Ovary (tissue), 9 donors: ENCODE data around the gene WWOX. TPM values are rescaled to one million over a fixed set of nuclear protein-coding genes. Genes with fewer than 3 reads are reported as not detected.

Experiments
- DNase-seq, 5 donors: peaks; one replicate each; pipeline ENCODE4 v3.0.0-alpha.2; 2019 to 2020
- H3K27ac ChIP-seq, 2 donors: fragments of 200-600 bp; one replicate each; pipeline versions ENCODE4 v1.5.1 to v1.8.0; 2019 to 2022
- H3K27me3 ChIP-seq: fragments of 200-600 bp; one replicate; pipeline ENCODE4 v1.8.0; 2022
- H3K36me3 ChIP-seq: fragments of 200-600 bp; sonication (generic); one replicate; pipeline ENCODE4 v1.5.1; 2019
- H3K4me1 ChIP-seq: one replicate; pipeline ENCODE4 v1.8.1; 2013; ENCODE audit warnings: mild to moderate bottlenecking, moderate library complexity; ENCODE audit not compliant: insufficient read depth
- H3K4me3 ChIP-seq: fragments of 200-600 bp; sonication (generic); one replicate; pipeline ENCODE4 v1.5.1; 2017
- H3K9me3 ChIP-seq, 2 donors: fragments of 200-600 bp in 1 of 2; sonication (generic) in 1 of 2; one replicate each; pipeline versions ENCODE4 v1.5.1 to v1.8.1; 2013 to 2019; ENCODE audit warnings: mild to moderate bottlenecking in 1 of 2, moderate library complexity in 1 of 2
- CTCF ChIP-seq, 3 donors: fragments of 450-650 bp in 2 of 3; fragments of 200-600 bp in 1 of 3; IDR thresholded peaks; one replicate each; pipeline versions ENCODE4 v1.5.1 to v1.8.0; 2016 to 2022; ENCODE audit warnings: antibody characterized with exemption in 3 of 3, mild to moderate bottlenecking in 1 of 3
- EP300 ChIP-seq: sonication (generic); formaldehyde crosslinking; IDR thresholded peaks from one replicate; pipeline ENCODE4 v1.6.1; 2017; ENCODE audit warnings: antibody characterized with exemption
- POLR2A ChIP-seq: fragments of 450-650 bp; IDR thresholded peaks from one replicate; pipeline ENCODE4 v1.6.1; 2017; ENCODE audit warnings: antibody characterized with exemption, mild to moderate bottlenecking, moderate library complexity
- WGBS, 3 donors: extraction: QIAGEN DNeasy Blood & Tissue Kit in 1 of 3; methylation state at CpG; one replicate each; pipeline versions ENCODE4 v1.1.5 to v1.1.7; 2013 to 2017; 5-methylcytosine and 5-hydroxymethylcytosine counted together
- intact Hi-C, 4 donors: fragments of 100-400 bp; cut with DNase I; formaldehyde crosslinking; loops; one replicate each; pipeline versions ENCODE4 v1.11.0 to v1.15.1; 2022 to 2023
- polyA plus RNA-seq, 2 donors: library from polyadenylated mRNA; stranded (reverse); fragments of 200-250 nt in 1 of 2; fragments of 350-450 nt in 1 of 2; fragmentation: Illumina TruSeq in 1 of 2; extraction: RNeasy Lipid Tissue Mini Kit (QIAGEN cat#74804) in 1 of 2; gene quantifications; one replicate each; pipeline ENCODE4 v1.2.3, GENCODE V29; 2013 to 2014
- total RNA-seq, 7 donors: library from RNA; depleted of rRNA in 2 of 7; stranded (reverse); fragments of >200 nt in 2 of 7; fragmentation: NEBNext Ultra II Directional in 3 of 7; extraction: Animal tissue kit (Norgen Biotek cat#: 25700) in 3 of 7; gene quantifications; one replicate each; pipeline versions ENCODE4 v1.1.0 to v1.2.4, GENCODE V29; 2016 to 2023
- donor health status: DM: no; HTN: no; CAD: no; lungs with moderate emphysema.
- donor health status: DM: no; HTN: no; CAD: no.
- donor health status: Bipolar disorder and iron deficiency.
- donor health status: DM: yes; HTN: yes; CAD: no.
- donor health status: DM: no; HTN: no; CAD: no.
- donor health status: DM: yes; HTN: yes; CAD: no.

Gene WWOX
- total and polyA plus RNA-seq, 9 donors, result 11.0 to 40.5 (median 25.2) TPM

- no peak overlapping the region for H3K27ac ChIP-seq
These were observed 1068.4 kb downstream of the WWOX start for GRCh38 chr16:79167893-79168292.

DNA sequence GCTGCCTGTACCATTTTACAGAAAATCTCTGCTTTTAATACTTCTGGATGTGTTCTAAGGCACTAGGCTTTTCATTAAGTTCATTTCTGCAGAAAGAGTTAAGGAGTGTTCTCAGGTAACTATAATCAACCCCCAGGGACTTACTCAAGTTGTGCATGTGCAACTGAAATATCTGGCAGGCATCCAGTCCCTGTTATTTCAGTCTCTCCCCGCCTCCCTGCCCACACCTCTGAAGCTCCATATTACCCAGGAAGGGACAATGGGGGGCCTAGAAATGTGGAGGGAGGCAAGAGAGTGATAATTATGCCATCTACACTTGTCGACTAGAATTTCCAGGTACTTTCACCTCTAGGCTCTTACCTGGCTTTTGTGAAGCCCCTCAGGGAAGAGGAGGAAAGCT is 1068.9 kb downstream of the WWOX start:
- DNase-seq, result no peak
- WGBS, 3 donors, result 65 to 81% (median 74%) methylated on average over 2 of the region's 2 CpGs
- H3K9me3 ChIP-seq, result no peaks in the 10 kb centered on the region
- H3K27ac ChIP-seq, result no peak overlapping the region
- intact Hi-C loops, result no loop called here
- TF ChIP-seq EP300 (no peak), CTCF (IDR thresholded peaks at IDR 0.05) (no peak), POLR2A (no peak)
- no peaks in the 10 kb centered on the region for H3K36me3 ChIP-seq
- peaks cover 3% of the 10 kb centered on the region for H3K4me1 ChIP-seq
- H3K4me3 ChIP-seq, result no peak overlapping the region
- no peaks in the 10 kb centered on the region for H3K27me3 ChIP-seq

More at GRCh38 chr16:79167893-79168292, 1068.4 kb downstream of the WWOX start:
- Histone ChIP-seq H3K4me1 (peaks cover 3% of the 10 kb centered on the region), H3K9me3 (no peaks in the 10 kb centered on the region), H3K4me3 (no peak overlapping the region), H3K36me3 (no peaks in the 10 kb centered on the region), H3K27me3 (no peaks in the 10 kb centered on the region)
- WGBS, 3 donors, result 94 to 97% (median 96%) methylated on average over 2 of the region's 2 CpGs
- DNase-seq, result no peak
- TF ChIP-seq EP300 (no peak), CTCF (IDR thresholded peaks at IDR 0.05) (no peak), POLR2A (no peak)
- intact Hi-C loops, result no loop called here

DNA sequence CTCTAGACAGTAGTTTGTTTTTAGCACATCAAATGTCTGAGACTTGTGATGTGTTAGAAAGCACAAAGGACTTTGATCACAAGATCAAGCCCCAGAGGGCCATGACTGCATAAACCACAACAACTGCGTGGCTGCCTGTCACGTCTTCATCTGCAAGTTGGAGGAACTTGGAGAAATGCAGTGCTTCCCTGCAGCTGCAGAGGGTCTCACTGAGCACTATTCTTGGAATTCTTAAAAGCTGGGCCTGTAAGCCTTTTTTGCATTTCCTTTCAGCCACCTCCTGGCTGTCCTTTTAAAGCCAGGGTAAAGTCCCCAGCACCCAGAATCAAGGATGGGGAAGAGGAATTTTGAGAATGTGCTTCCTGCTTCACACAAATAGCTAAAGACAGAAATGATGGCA is 1069.8 kb downstream of the WWOX start:
- no peak overlapping the region for H3K27ac ChIP-seq
- H3K4me3 ChIP-seq, result no peak overlapping the region
- no peaks in the 10 kb centered on the region for H3K36me3 ChIP-seq
- no peaks in the 10 kb centered on the region for H3K27me3 ChIP-seq
- WGBS, 3 donors, result 84 to 94% (median 93%) methylated on average over 2 of the region's 2 CpGs
- H3K9me3 ChIP-seq, result no peaks in the 10 kb centered on the region
- TF ChIP-seq POLR2A, result no peak
- no peak for TF ChIP-seq EP300
- intact Hi-C loops, result no loop called here
- no peak for DNase-seq
- H3K4me1 ChIP-seq, result no peaks in the 10 kb centered on the region

DNA sequence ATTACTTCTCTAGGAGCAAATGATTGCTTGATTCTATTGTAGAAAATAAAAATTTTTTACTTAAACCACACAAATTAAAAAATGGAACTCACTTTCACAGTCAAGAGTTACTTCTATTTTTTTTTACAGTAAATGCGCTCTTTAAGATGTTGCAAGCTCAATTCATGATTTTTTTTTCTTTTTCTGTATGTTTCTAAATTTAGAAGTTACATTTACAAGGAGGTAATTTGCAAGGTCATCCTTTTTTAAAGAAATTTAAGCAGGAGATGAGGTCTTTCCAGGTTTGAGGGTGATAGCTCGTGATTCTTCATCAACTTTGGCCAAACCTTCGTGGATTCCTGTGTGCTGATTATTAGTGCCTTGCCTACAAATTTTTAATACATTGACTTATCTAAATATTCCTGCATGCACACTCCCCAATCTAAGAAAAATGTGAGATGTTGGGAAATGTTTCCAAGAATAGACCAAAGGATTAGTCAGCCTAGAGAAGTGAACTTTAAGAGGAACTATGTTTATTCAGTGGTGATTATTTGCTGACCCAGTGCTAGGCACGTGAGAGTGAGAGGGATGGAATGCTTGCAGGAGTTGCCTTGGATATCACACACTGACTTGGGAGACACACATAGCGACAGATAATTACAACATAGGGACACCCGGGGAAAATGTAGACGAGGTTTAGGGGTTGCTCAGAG is 1071.2 kb downstream of the WWOX start:
- Histone ChIP-seq H3K36me3 (no peaks in the 10 kb centered on the region), H3K4me1 (no peaks in the 10 kb centered on the region), H3K9me3 (no peaks in the 10 kb centered on the region), H3K27ac (no peak overlapping the region), H3K27me3 (no peaks in the 10 kb centered on the region), H3K4me3 (no peak overlapping the region)
- peak in 2 of 5 donors; percentile 45 for DNase-seq
- 30 to 39% (median 30%) methylated on average over 7 of the region's 7 CpGs for WGBS, 3 donors
- TF ChIP-seq EP300 (no peak), CTCF (IDR thresholded peaks at IDR 0.05) (no peak)
- intact Hi-C loops, result no loop called here

- TF ChIP-seq POLR2A (no peak), EP300 (no peak), CTCF (IDR thresholded peaks at IDR 0.05) (no peak)
- Histone ChIP-seq H3K36me3 (no peaks in the 10 kb centered on the region), H3K27me3 (no peaks in the 10 kb centered on the region), H3K4me1 (no peaks in the 10 kb centered on the region), H3K4me3 (no peak overlapping the region), H3K27ac (no peak overlapping the region), H3K9me3 (no peaks in the 10 kb centered on the region)
- intact Hi-C loops, result no loop called here
- WGBS, 3 donors, result 80 to 83% (median 81%) methylated on average over 4 of the region's 4 CpGs
- no peak for DNase-seq
These were observed 1072.0 kb downstream of the WWOX start for GRCh38 chr16:79171504-79171903.
